Gastrocnemius medialis (tissue), 4 donors: ENCODE results near the gene WASF2. TPM values are rescaled to one million over a fixed set of nuclear protein-coding genes. Genes with fewer than 3 reads are reported as not detected.

Source experiments
- ATAC-seq, 2 donors: fragments of 150-250 bp; one replicate each; pipeline ENCODE4 v1.9.1; 2016
- DNase-seq, 2 donors: peaks; one replicate each; pipeline ENCODE4 v3.0.0-alpha.2; 2019
- H3K27ac ChIP-seq, 4 donors: fragments of 200-600 bp; sonication (generic); 1 replicate in 1 of 4; 2 replicates in 3 of 4; pipeline ENCODE4 v1.5.1; 2016 to 2018; ENCODE audit warnings: mild to moderate bottlenecking in 2 of 4, moderate library complexity in 1 of 4
- H3K27me3 ChIP-seq, 3 donors: fragments of 200-600 bp; sonication (generic) in 2 of 3; 1 replicate in 1 of 3; 2 replicates in 2 of 3; pipeline versions ENCODE4 v1.5.1 to v1.6.0; 2016 to 2019; ENCODE audit warnings: mild to moderate bottlenecking in 1 of 3, moderate library complexity in 1 of 3
- H3K36me3 ChIP-seq, 2 donors: fragments of 200-600 bp; sonication (generic) in 1 of 2; one replicate each; pipeline ENCODE4 v1.5.1; 2017 to 2018
- H3K4me1 ChIP-seq, 2 donors: fragments of 200-600 bp; sonication (generic) in 1 of 2; one replicate each; pipeline ENCODE4 v1.5.1; 2016 to 2017; ENCODE audit warnings: mild to moderate bottlenecking in 2 of 2
- H3K4me3 ChIP-seq, 4 donors: fragments of 200-600 bp; sonication (generic) in 3 of 4; 1 replicate in 1 of 4; 2 replicates in 3 of 4; pipeline ENCODE4 v1.5.1; 2016 to 2019; ENCODE audit warnings: mild to moderate bottlenecking in 2 of 4
- H3K9me3 ChIP-seq, 3 donors: fragments of 200-600 bp; sonication (generic) in 2 of 3; 1 replicate in 1 of 3; 2 replicates in 2 of 3; pipeline ENCODE4 v1.5.1; 2016 to 2019
- CTCF ChIP-seq, 5 experiments: fragments of 450-650 bp in 3 of 5; fragments of 200-600 bp in 2 of 5; sonication (generic) in 2 of 5; IDR thresholded peaks in 4 of 5; conservative IDR thresholded peaks in 1 of 5; 1 replicate in 4 of 5; 2 replicates in 1 of 5; pipeline ENCODE4 v1.5.1; 2016 to 2019; ENCODE audit warnings: antibody characterized with exemption in 5 of 5, mild to moderate bottlenecking in 3 of 5, moderate library complexity in 3 of 5
- POLR2A ChIP-seq, 2 donors: fragments of 450-650 bp; IDR thresholded peaks; one replicate each; pipeline ENCODE4 v1.6.1; 2017; ENCODE audit warnings: antibody characterized with exemption in 2 of 2, mild to moderate bottlenecking in 2 of 2, moderate library complexity in 2 of 2
- in situ Hi-C, 4 donors: fragments of 200-750 bp; cut with MboI; loops; one replicate each; pipeline versions ENCODE4 v1.15.0 to v1.8.0; 2017; ENCODE audit warnings: low sequenced_read_pairs in 4 of 4
- intact Hi-C: fragments of 100-400 bp; cut with DNase I; formaldehyde crosslinking; loops from one replicate; pipeline ENCODE4 v1.15.1; 2023; ENCODE audit warnings: low total_unique reads
- total RNA-seq, 4 donors: library from RNA; depleted of rRNA; stranded (reverse); fragments of >200 nt; gene quantifications; one replicate each; pipeline versions ENCODE4 v1.1.0 to v1.2.3, GENCODE V29; 2016

WASF2 gene
- total RNA-seq, 4 donors from 2014 or later = 10.6 to 16.7 (median 13.3) TPM

- peak in 1 of 2 donors; percentile 7 for ATAC-seq
These were observed 35.6 kb upstream of the WASF2 start for GRCh38 chr1:27525296-27526272.

GRCh38 chr1:27523337-27524020 is 33.5 kb upstream of the WASF2 start:
- in situ Hi-C loops (loop anchor here in 2 of 4 donors (25.0 kb wide), 1 partner anchor 111 kb away; no protein-coding TSS in a partner anchor), intact Hi-C loops (loop anchor here (10.0 kb wide), 1 partner anchor 119 kb away; no protein-coding TSS in a partner anchor)
- no peak overlapping the region for H3K4me3 ChIP-seq
- H3K36me3 ChIP-seq = no peaks in the 10 kb centered on the region
- H3K27me3 ChIP-seq = no peaks in the 10 kb centered on the region
- no peak for ATAC-seq
- no peaks in the 10 kb centered on the region for H3K9me3 ChIP-seq
- H3K4me1 ChIP-seq = peaks cover 75 to 76% of the 10 kb centered on the region in 2 donors
- TF ChIP-seq CTCF (IDR thresholded peaks at IDR 0.05 in 4 of 5, conservative IDR thresholded peaks at IDR 0.05 in 1 of 5) = no peak
- no peak for TF ChIP-seq POLR2A (IDR thresholded peaks at IDR 0.05)
- peak overlapping the region; percentile 56 to 92 (median 80) for H3K27ac ChIP-seq
- DNase-seq = no peak

More at GRCh38 chr1:27525296-27526272, 35.6 kb upstream of the WASF2 start:
- H3K36me3 ChIP-seq = no peaks in the 10 kb centered on the region
- no peaks in the 10 kb centered on the region for H3K27me3 ChIP-seq
- H3K9me3 ChIP-seq = no peaks in the 10 kb centered on the region
- in situ Hi-C loops = no loop called here
- H3K4me3 ChIP-seq = peak overlapping the region; percentile 4 to 34 (median 24)
- intact Hi-C loops = loop anchor here (2.0 to 10.0 kb wide), 3 partner anchors 33 to 121 kb away; partner anchors contain the start of gene WASF2
- peak in 1 of 2 donors; percentile 9 for TF ChIP-seq POLR2A (IDR thresholded peaks at IDR 0.05)
- no peak for TF ChIP-seq CTCF (IDR thresholded peaks at IDR 0.05 in 4 of 5, conservative IDR thresholded peaks at IDR 0.05 in 1 of 5)
- peak; percentile 47 to 69 for DNase-seq
- peaks cover 82 to 89% of the 10 kb centered on the region in 2 donors for H3K4me1 ChIP-seq
- peak overlapping the region; percentile 86 to 95 (median 90) for H3K27ac ChIP-seq

GRCh38 chr1:27522432-27523336 is 32.7 kb upstream of the WASF2 start:
- Histone ChIP-seq H3K27me3 (no peaks in the 10 kb centered on the region), H3K4me1 (peaks cover 73 to 74% of the 10 kb centered on the region in 2 donors), H3K9me3 (no peaks in the 10 kb centered on the region), H3K4me3 (peak overlapping the region in 2 of 4 donors; percentile 17 to 35), H3K27ac (peak overlapping the region; percentile 56 to 92 (median 80)), H3K36me3 (no peaks in the 10 kb centered on the region)
- TF ChIP-seq CTCF (IDR thresholded peaks at IDR 0.05 in 4 of 5, conservative IDR thresholded peaks at IDR 0.05 in 1 of 5) (peak in 4 of 5 experiments; percentile 12 to 45 (median 26)), POLR2A (IDR thresholded peaks at IDR 0.05) (no peak)
- peak; percentile 43 to 58 for DNase-seq
- intact Hi-C loops = loop anchor here (10.0 kb wide), 1 partner anchor 118 kb away; no protein-coding TSS in a partner anchor
- ATAC-seq = peak; percentile 19 to 21
- in situ Hi-C loops = loop anchor here in 2 of 4 donors (25.0 kb wide), 1 partner anchor 110 kb away; no protein-coding TSS in a partner anchor
